ENCODE results near the gene CLRN1.

DNA sequence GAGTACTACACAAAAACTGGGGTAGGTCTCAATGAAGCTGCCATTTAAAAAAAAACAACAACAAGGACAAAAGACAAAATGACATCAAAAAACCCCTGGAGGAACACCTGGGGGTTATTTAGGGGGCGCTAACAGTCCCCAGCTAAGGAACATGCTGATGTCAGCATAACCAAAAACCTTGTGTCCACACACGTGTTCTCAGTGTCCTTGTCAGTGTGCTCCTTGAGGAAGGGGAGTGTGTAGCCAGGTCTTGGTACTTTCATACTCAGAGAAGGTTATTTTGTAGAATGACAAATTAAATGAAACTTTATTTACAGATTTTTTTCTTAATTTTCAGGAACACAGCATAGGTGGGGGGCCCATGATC, 31.2 kb upstream of the CLRN1 start:
- TF ChIP-seq, protein P1, sequence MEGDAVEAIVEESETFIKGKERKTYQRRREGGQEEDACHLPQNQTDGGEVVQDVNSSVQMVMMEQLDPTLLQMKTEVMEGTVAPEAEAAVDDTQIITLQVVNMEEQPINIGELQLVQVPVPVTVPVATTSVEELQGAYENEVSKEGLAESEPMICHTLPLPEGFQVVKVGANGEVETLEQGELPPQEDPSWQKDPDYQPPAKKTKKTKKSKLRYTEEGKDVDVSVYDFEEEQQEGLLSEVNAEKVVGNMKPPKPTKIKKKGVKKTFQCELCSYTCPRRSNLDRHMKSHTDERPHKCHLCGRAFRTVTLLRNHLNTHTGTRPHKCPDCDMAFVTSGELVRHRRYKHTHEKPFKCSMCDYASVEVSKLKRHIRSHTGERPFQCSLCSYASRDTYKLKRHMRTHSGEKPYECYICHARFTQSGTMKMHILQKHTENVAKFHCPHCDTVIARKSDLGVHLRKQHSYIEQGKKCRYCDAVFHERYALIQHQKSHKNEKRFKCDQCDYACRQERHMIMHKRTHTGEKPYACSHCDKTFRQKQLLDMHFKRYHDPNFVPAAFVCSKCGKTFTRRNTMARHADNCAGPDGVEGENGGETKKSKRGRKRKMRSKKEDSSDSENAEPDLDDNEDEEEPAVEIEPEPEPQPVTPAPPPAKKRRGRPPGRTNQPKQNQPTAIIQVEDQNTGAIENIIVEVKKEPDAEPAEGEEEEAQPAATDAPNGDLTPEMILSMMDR (IDR thresholded peaks at IDR 0.05) = no peak
- TF ChIP-seq POLR2A (IDR thresholded peaks at IDR 0.05) = no peak
- no peak for TF ChIP-seq POLR2AphosphoS5 (IDR thresholded peaks at IDR 0.05)
- TF ChIP-seq EP300 (IDR thresholded peaks at IDR 0.05) = no peak
